ENCODE data around the gene S1PR2. TPM values are rescaled to one million over a fixed set of nuclear protein-coding genes. Genes with fewer than 3 reads are reported as not detected.

Gene S1PR2
- total RNA-seq, 1 donor from 2014 or later, result 24.3 TPM

DNA sequence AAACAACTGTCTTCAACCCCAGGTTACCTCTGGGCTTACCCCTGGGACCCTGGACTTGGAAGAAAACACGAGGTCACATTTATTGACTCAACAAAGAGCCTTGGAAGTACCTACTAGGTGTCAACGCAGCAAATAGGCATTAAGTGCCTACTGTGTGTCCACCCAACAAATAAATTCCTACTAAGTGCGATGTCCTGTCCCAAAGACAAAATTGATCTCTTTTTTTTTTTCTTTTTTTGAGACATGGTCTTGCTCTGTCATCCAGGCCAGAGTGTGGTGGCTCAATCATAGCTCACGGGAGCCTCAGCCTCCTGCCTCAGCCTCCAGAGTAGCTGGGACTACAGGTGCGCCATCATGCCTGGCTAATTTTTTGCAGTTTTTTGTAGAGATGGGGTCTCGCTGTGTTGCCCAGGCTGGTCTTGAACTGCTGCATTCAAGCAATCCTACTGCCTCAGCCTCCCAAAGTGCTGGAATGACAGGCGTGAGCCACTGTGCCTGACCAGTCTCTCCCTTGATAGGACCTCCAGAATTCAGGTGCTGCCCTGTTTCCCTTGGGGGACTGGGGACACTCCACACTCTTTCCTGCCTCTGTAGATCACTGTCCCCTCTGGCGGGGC is 589 bp upstream of the S1PR2 start:
- Histone ChIP-seq H3K36me3 (no peaks in the 10 kb centered on the region), H3K27me3 (no peaks in the 10 kb centered on the region), H3K4me3 (peak overlapping the region; percentile 73 to 98), H3K4me1 (peaks cover 3 to 8% of the 10 kb centered on the region in 2 donors), H3K27ac (peak overlapping the region; percentile 51 to 86), H3K9me3 (no peaks in the 10 kb centered on the region)
- no peak for DNase-seq (ENCODE audit: low spot score in 2 of 2)
- no peak for TF ChIP-seq CTCF (IDR thresholded peaks at IDR 0.05)
- intact Hi-C loops (cut with DNase I), result loop anchor here (2.0 kb wide), 1 partner anchor 19 kb away; no protein-coding TSS in a partner anchor

DNA sequence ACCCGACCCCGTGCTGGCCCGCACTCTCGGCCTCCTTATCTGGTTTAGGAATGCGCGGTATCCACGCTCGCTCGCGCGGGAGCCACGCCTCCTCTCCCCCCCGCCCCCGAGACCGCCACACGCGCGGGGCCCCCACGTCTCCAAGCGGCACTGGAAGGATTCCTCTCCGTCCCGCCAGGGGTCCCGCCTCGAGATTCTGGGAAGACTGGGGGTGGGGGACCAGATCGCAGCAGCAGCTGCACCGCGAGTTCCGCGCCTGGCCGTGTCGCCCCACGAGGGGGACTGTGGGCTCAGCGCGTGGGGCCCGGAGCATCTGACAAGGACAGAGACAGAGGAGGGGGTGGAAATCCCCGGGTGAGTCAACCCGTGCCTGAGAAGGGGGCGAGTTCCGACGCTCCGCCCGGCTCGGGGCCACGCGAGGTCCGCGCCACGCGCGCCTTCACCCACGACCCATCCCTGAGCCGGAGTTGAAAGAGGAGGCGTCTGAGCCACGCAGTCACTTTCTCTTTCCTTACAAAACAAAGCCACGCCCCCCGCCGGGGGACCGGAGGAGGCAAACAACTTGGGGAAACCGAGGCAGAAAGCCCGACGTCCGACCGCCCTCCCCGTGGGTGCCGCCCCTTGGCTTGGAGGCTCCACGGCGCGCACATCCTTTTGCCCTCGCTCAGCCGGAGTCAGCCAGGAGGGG is 814 bp downstream of the S1PR2 start:
- intact Hi-C loops (cut with DNase I), result loop anchor here (2.0 kb wide), 1 partner anchor 20 kb away; no protein-coding TSS in a partner anchor
- no peaks in the 10 kb centered on the region for H3K27me3 ChIP-seq
- peak overlapping the region; percentile 73 to 98 for H3K4me3 ChIP-seq
- no peak for TF ChIP-seq CTCF (IDR thresholded peaks at IDR 0.05)
- H3K4me1 ChIP-seq, result peaks cover 3 to 13% of the 10 kb centered on the region in 2 donors
- DNase-seq (ENCODE audit: low spot score in 2 of 2), result peak in 1 of 2 donors; percentile 75
- no peaks in the 10 kb centered on the region for H3K36me3 ChIP-seq
- H3K9me3 ChIP-seq, result no peaks in the 10 kb centered on the region
- H3K27ac ChIP-seq, result peak overlapping the region; percentile 51 to 86

DNA sequence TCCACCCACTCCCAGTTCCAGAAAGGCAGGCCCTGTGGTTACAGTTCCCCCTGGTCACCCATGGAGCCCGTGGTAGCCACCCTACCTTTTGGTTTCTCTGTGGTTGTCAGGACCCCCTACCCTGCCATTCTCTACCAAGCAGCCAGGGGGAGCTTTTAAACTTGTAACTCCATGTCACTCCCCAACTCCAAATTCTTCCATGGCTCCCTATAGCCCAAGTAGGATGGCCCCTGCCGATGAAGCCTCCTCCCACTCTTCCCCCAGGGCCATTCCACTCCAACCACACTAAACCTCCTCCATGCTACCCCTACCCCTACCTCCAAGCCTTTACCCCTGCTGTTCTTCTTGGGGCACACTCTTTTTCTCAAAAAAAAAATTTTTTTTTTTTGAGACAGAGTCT is 2.2 kb downstream of the S1PR2 start:
- H3K9me3 ChIP-seq, result no peaks in the 10 kb centered on the region
- peak overlapping the region in 1 of 2 donors; percentile 6 for H3K27ac ChIP-seq
- peak; percentile 21 to 36 (median 21) for TF ChIP-seq CTCF (IDR thresholded peaks at IDR 0.05)
- no peaks in the 10 kb centered on the region for H3K27me3 ChIP-seq
- peaks cover 5 to 6% of the 10 kb centered on the region in 2 donors for H3K36me3 ChIP-seq
- DNase-seq (ENCODE audit: low spot score in 2 of 2), result no peak
- intact Hi-C loops (cut with DNase I), result no loop called here
- H3K4me3 ChIP-seq, result no peak overlapping the region
- H3K4me1 ChIP-seq, result peaks cover 3 to 13% of the 10 kb centered on the region in 2 donors

DNA sequence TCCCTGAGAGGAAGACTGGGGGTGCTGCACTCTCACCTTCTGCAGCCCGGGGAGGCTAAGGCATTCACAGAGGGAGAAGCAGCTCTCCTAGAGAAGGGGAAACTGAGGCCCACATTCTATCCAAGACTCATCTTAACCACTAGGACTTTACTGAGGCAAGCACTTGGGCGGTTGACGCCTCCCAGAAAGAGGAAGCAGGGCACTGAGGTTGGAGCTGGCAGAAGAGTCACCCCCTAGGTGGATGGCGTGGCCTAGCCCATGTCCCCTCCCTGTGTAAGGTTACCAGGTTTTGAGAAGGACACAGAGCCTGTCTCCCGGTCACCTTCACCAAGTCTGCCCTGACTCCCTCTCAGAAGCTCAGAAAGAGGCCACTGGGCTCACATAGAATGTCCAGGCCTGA is 2.7 kb downstream of the S1PR2 start:
- Histone ChIP-seq H3K27me3 (no peaks in the 10 kb centered on the region), H3K4me3 (no peak overlapping the region), H3K36me3 (peaks cover 6 to 12% of the 10 kb centered on the region in 2 donors), H3K4me1 (peaks cover 3 to 13% of the 10 kb centered on the region in 2 donors), H3K27ac (no peak overlapping the region), H3K9me3 (no peaks in the 10 kb centered on the region)
- no peak for TF ChIP-seq CTCF (IDR thresholded peaks at IDR 0.05)
- intact Hi-C loops (cut with DNase I), result no loop called here
- DNase-seq (ENCODE audit: low spot score in 2 of 2), result no peak

GRCh38 chr19:10227026-10227971 is 3.8 kb downstream of the S1PR2 start:
- Histone ChIP-seq H3K27ac (peak overlapping the region; percentile 49 to 62), H3K27me3 (no peaks in the 10 kb centered on the region), H3K9me3 (no peaks in the 10 kb centered on the region), H3K4me1 (peaks cover 3 to 13% of the 10 kb centered on the region in 2 donors), H3K36me3 (peaks cover 6 to 13% of the 10 kb centered on the region in 2 donors), H3K4me3 (peak overlapping the region in 1 of 2 donors; percentile 0)
- no peak for TF ChIP-seq CTCF (IDR thresholded peaks at IDR 0.05)
- DNase-seq (ENCODE audit: low spot score in 2 of 2), result peak in 1 of 2 donors; percentile 68
- intact Hi-C loops (cut with DNase I), result no loop called here
